A549 treated with ZK216348 at 1 μM for 4 hours (cell line): ENCODE measurements around the gene REEP6. TPM values are rescaled to one million over a fixed set of nuclear protein-coding genes. Genes with fewer than 3 reads are reported as not detected.

ENCODE experiments used
- total RNA-seq: library from RNA; stranded (reverse); fragments of 200-300 nt; extraction: Qiagen RNA extraction; gene quantifications from 5 replicates; pipeline ENCODE4 v1.2.3, GENCODE V29; 2022; ENCODE audit warnings: low read depth

The REEP6 gene
- 2.8 to 5.5 TPM (median 4.6 TPM) in 5 replicates for total RNA-seq

DNA sequence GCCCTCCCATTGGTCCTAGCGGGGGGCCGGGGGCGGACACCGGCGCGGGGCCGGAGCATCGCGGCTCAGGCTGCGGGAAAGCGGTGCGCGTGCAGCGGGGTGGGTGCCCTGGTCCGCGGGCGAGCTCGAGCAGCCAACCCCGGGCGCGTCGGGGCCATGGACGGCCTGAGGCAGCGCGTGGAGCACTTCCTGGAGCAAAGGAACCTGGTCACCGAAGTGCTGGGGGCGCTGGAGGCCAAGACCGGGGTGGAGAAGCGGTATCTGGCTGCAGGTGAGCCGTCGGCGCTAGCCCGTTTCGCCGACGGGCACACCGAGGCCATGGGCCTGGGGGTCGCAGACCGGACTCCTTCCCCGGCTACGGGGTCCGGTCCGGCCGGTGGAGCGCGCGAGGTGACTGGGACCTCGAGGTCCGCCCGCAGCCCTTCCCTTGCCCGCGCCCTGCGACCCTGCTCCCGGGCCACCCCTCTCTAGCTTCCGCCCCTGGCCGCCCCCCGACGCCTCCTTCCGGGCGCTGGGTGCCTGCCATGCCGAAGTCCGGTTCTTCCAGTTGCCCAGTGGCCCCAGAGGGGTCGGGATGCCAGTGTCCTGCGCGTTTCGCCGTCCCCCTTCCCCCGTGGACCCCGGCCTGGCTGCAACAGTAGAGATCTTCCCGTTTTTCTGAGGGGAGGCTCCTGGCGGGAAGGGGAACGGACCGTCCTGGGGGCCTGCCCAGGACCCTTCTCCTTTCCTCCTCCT lies at the start of gene REEP6:
Gene REEP6, plus strand, starts transcription at position 68 of the 735 bp plus-strand sequence. Its CDS starts 89 bp downstream, at position 157.

DNA sequence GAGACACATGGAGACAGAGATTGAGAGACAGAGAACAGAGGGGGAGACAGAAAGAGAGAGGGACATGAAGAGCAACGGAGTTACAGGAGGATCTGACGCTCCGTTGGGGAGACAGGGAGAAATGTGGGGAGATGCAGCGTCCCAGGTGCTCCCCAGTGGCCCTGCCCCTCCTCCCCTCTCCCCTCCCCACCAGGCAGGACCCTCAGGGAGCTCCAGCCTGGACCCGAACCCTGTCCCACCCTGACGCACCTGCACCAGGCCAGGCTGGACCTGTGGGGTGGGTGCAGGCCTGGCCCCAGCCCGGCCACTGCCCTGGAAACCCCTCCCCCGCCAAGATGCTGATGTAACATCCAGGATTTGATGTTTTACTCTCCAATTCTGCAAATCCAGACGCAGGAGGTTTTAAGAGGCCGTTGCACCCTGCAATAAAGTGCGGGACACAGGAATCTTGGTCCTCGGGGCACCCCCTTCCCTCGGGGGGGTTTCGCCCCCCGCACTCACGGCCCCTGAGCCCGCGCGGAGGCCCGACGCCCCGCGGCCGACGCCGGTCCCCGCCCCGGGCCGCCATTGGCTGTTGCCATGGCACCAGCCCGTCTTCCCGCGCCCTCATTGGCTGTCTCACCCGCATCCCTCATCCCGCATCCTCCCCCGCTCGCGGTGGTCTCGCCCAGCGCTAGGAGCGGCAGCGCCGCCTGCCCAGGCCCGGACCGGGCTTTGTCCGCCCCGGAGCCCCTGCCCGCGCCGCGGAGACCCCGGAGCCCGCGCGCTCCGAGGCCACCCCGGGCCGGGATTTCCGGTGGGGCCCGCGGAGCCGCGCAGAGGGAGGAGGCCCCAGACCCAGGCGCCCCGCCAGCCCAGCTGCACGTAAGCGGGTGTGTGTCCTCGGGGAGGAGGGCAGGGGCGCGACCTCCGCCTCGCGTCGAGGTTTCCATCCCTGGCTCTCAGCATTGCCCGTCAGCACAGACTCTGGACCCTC lies 41.2 kb upstream of the REEP6 start, which contains the start of gene APC2:
Gene APC2, plus strand, starts transcription at position 655 of the 976 bp plus-strand sequence. CDS start 2,881 bp downstream, outside the sequence.

DNA sequence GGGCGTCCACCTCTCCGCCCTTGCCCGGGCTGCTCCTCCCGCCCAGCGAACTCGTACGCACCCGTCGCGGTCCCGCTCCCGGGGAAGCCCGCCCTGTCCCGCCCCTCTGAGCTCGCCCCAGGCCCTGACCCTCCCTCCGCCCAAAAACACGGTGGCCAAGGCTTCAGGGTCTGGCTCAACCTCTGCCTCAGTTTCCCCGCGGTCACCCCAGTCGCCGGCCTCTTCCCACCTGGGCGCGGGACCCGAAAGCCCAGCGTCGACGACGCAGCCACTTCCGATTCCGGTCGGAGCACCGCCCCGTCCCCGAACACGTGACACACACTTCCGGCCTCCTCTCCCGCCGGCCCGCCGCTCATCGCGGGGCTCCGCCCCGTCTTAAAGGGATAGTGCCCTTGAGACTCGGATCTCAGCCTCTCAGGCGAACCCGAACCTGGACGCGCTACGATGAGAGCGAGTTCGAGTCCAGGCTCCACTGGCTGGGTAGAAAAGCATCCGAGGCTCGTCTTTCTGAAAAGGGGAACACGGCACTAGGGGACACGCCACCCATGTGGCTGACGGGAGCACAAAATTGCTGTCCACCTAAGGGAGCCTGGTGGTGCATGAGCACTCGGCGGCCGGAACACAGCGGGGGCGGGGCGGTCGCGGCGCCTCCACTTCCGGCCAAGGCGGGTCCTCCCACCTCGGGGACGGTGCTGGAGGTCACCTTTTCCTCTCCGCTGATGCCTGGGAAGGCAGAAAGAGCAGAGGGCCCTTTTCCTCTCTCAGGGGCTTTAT lies 11.9 kb upstream of the REEP6 start, which contains the start of gene C19orf25:
Gene C19orf25, minus strand, starts transcription at position 282 of the 774 bp plus-strand sequence. CDS start 312 bp downstream, outside the sequence.

DNA sequence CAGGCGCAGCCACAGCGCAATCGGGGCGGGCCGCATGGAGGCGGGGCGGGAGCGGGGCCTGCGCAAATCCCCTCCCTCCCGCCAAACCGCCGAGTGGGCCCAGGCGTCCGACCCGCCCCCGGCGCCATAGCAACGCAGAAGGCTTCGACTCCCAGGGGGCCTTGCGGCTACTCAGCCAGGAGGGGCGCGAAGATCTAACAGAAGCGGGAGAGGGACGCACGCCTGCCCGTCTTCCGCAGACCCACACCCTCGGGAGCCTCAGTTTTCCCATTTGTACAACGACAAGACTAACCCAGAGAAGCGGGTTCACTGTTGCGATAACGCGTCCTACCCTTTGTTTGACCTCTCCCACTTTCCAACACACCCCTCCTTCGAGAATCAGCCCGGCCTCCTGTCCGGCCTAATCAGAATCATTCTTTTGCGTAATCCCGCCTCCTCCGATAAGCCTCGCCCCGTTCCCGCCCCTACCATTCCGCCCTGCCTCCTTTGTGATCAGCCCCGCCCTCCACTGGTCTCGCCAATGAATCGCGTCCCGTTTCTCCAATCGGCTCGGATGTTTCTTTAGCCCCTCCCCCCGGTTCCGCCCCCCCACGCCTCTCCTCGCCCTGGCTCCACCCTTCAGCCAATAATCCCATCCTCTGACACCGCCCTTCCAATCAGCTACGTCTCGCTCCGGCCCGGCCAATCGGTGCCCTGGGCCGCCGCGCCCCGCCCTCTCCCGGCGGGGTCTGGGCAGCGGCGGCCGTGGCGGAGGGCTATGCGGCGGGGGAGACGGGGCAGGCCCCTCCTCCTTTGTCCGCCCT lies 469 bp upstream of the REEP6 start, which contains the start of gene PCSK4:
Gene PCSK4, minus strand, starts transcription at position 40 of the 803 bp plus-strand sequence. Its CDS starts 4 bp downstream, at position 36.

DNA sequence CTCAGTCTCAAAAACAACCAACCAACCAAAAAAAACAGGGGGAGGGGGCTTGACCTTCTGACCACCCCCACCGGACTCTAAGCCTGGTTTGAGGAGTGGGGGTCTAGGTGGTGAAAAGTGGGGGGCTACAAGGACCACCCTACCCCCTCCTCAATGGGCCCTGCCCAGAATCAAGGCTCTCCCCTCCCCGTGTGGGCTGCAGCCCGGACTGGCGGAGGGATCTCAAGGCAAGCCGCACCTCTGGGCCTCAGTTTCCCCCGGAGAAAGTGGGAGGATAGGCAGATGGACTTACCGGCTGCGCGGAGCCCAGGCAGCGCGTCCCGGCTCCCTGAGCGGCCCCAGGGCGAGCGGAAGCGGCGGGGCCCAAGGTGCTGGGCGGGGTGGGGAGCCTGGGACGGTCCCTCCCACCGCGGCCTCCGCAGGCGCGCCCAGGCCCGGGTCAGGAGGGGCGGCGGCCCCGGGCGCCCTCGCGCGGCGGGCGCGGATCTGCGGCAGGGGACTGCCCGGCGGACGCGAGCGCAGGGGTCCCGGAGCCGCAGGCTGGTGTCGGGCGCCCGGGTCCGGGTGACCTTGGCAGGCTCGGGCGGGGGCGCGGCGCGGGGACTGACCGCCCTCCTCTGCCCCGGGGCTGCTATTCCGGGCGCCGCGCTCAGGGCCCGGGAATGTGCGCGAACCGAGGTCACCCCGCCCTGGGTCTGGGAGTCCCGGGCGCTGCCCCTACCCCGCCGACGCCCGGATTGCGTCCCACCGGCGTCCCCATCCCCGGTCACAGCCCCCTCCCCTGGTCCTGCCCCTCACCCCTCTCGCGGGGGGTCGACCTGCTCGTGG lies 21.9 kb downstream of the REEP6 start, which contains the start of gene ADAMTSL5:
Gene ADAMTSL5, minus strand, starts transcription at position 349 of the 828 bp plus-strand sequence. CDS start 2,076 bp downstream, outside the sequence.

DNA sequence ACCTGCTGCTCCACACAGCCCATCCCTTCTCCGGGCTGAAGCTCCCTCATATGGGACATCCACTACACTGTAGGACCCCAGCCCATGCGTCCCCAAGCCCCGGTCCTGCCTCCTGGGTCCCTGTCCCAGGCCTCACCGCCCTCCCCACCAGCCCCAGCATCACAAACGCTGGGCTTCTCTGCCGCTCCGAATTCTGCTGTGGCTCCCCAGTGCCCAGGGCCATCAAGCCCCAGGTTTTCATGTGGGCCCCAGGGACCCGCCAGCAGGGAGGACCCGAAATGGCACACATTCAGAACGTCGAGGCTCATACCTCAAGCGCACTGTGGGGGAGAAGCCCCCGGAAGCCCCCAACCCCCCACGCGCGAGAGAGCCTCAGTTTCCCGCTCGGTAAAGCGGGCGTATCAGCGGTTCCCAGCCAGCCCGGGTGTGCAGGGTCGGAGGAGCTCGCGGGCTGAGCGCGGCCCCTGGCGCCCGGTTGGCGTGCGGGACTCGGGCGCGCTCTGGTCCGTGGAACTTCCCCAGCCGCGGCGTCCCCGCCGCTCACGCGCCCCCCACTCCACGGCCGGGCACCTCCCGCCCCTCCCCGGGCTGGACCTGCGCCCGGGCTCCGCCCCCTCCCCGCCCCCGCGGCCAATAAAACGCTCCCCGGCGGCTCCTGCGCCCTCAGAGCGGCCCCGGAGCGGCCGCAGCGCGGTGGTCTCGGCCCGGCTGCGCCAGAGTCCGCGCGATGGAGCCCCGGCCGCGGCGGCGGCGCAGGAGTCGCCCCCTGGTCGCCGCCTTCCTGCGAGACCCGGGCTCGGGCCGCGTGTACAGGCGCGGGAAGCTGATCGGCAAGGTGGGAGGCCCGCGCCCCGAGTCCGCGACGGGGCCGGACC lies 32.7 kb downstream of the REEP6 start, which contains the start of gene PLK5:
Gene PLK5, plus strand, starts transcription at position 666 of the 875 bp plus-strand sequence. CDS start 2,920 bp downstream, outside the sequence.

Other genes with a start within 250 kb of the REEP6 start
- gene ATP5F1D, start 249.4 kb upstream of the REEP6 start, total RNA-seq: 77.1 to 178 TPM (median 171 TPM) in 5 replicates
- gene MIDN, start 242.6 kb upstream of the REEP6 start, total RNA-seq: 35.7 to 56.7 TPM (median 49.1 TPM) in 5 replicates
- 87.1 to 165 TPM (median 105 TPM) in 5 replicates for gene CIRBP, start 221.8 kb upstream of the REEP6 start, total RNA-seq
- gene FAM174C, start 215.7 kb upstream of the REEP6 start, total RNA-seq: 31.9 to 87.6 TPM (median 83.9 TPM) in 5 replicates
- gene EFNA2, start 205.3 kb upstream of the REEP6 start, total RNA-seq: 0.61 to 3.2 TPM (median 2.9 TPM) in 5 replicates
- gene NDUFS7, start 107.3 kb upstream of the REEP6 start, total RNA-seq: 44.6 to 85.4 TPM (median 73.9 TPM) in 5 replicates
- gene GAMT, start 89.6 kb upstream of the REEP6 start, total RNA-seq: 21.9 to 46.0 TPM (median 44.9 TPM) in 5 replicates
- 97.2 to 110 TPM (median 109 TPM) in 5 replicates for gene DAZAP1, start 83.6 kb upstream of the REEP6 start, total RNA-seq
- gene RPS15, start 52.8 kb upstream of the REEP6 start, total RNA-seq: 1,281 to 1,998 TPM (median 1,712 TPM) in 5 replicates
- gene APC2, start 41.1 kb upstream of the REEP6 start, total RNA-seq: 0.78 to 2.1 TPM (median 1.8 TPM) in 5 replicates
- gene C19orf25, start 12.0 kb upstream of the REEP6 start, total RNA-seq: 8.1 to 22.8 TPM (median 18.7 TPM) in 5 replicates
- gene PCSK4, start 831 bp upstream of the REEP6 start, total RNA-seq: 0.41 to 1.3 TPM (median 1.1 TPM) in 5 replicates
- 2.0 to 4.1 TPM (median 2.7 TPM) in 5 replicates for gene ADAMTSL5, start 21.8 kb downstream of the REEP6 start, total RNA-seq
- gene PLK5, start 32.9 kb downstream of the REEP6 start, total RNA-seq: not detected in 5 replicates
- gene MEX3D, start 77.1 kb downstream of the REEP6 start, total RNA-seq: 5.3 to 15.2 TPM (median 11.9 TPM) in 5 replicates
- gene MBD3, start 101.7 kb downstream of the REEP6 start, total RNA-seq: 21.7 to 53.2 TPM (median 50.0 TPM) in 5 replicates
- 110 to 173 TPM (median 133 TPM) in 5 replicates for gene UQCR11, start 114.3 kb downstream of the REEP6 start, total RNA-seq
- gene TCF3, start 161.4 kb downstream of the REEP6 start, total RNA-seq: 41.1 to 82.2 TPM (median 74.6 TPM) in 5 replicates